SKM-1 treated with dmso at 0.1 percent for 144 hours (cell line): ENCODE results near the gene FAM24B.
"Not testable (repeated sequence)": the region's sequence is repeated elsewhere in the genome, so short reads cannot be mapped to it uniquely, and the experiment has no call there.

ENCODE experiments used
- DNase-seq: peaks from one replicate; lab custom pipeline; 2025; ENCODE audit not compliant: unreplicated experiment; lab: John Stamatoyannopoulos, UW

FAM24B gene

GRCh38 chr10:122879339-122880273, at the start of gene FAM24B:
TSS of gene FAM24B (minus strand) at chr10:122879581. CDS start at chr10:122850515, 29,066 bp downstream.
- peak; percentile 97 for DNase-seq

GRCh38 chr10:122915700-122916099, 36.3 kb upstream of the FAM24B start:
- DNase-seq: no peak

- no peak for DNase-seq
Measured at GRCh38 chr10:122911889-122912484, 32.6 kb upstream of the FAM24B start.

GRCh38 chr10:122910310-122910709, 30.9 kb upstream of the FAM24B start, which contains the start of gene FAM24A:
TSS of gene FAM24A (plus strand) at chr10:122910610. CDS start at chr10:122911635, 1,025 bp downstream.
- DNase-seq: no peak

- not testable (repeated sequence) for DNase-seq
Measured at GRCh38 chr10:122903861-122904260, 24.5 kb upstream of the FAM24B start.

- no peak for DNase-seq
Measured at GRCh38 chr10:122894261-122894944, 15.0 kb upstream of the FAM24B start.

GRCh38 chr10:122884166-122884565, 4.8 kb upstream of the FAM24B start:
- DNase-seq: no peak

GRCh38 chr10:122882766-122883165, 3.4 kb upstream of the FAM24B start:
- no peak for DNase-seq

- DNase-seq: peak; percentile 32
Measured at GRCh38 chr10:122878799-122879338, 512 bp downstream of the FAM24B start.

- DNase-seq: no peak
Measured at GRCh38 chr10:122877264-122877663, 2.1 kb downstream of the FAM24B start.

GRCh38 chr10:122876467-122876855, 2.9 kb downstream of the FAM24B start:
- no peak for DNase-seq

- no peak for DNase-seq
Measured at GRCh38 chr10:122875843-122876466, 3.4 kb downstream of the FAM24B start.

GRCh38 chr10:122871947-122872346, 7.4 kb downstream of the FAM24B start:
- not testable (repeated sequence) for DNase-seq

- not testable (repeated sequence) for DNase-seq
Measured at GRCh38 chr10:122868768-122869167, 10.6 kb downstream of the FAM24B start.

GRCh38 chr10:122866757-122867482, 12.5 kb downstream of the FAM24B start:
- DNase-seq: not testable (repeated sequence)

GRCh38 chr10:122864901-122865300, 14.5 kb downstream of the FAM24B start:
- DNase-seq: no peak

GRCh38 chr10:122864194-122864592, 15.2 kb downstream of the FAM24B start:
- no peak for DNase-seq

GRCh38 chr10:122863216-122864193, 15.9 kb downstream of the FAM24B start:
- DNase-seq: no peak

- no peak for DNase-seq
Measured at GRCh38 chr10:122861711-122862161, 17.6 kb downstream of the FAM24B start.
